Measurements from ENCODE around the gene DIP2B.

Gene DIP2B

DNA sequence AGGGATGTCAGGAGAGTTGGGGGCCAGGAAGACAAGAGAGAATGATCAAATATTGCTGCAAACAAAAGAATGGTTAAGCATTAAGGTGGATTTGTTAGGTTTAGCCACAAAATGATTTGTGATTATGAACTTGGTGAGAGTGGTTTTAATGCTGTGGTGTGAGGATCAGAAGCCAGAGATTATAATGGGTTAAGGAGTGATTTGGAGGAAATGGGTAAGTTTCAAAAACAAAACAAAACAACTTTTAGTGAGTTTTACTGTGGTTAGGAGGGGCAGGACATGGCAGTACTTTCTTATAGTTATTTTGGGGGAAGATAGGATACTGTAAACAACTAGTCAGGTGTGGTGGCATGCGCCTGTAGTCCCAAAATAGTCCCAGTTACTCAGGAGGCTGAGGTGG lies 24.0 kb downstream of the DIP2B start:
- H3K4me3 ChIP-seq (ENCODE audit: low read depth, low read length), result no peak overlapping the region

DNA sequence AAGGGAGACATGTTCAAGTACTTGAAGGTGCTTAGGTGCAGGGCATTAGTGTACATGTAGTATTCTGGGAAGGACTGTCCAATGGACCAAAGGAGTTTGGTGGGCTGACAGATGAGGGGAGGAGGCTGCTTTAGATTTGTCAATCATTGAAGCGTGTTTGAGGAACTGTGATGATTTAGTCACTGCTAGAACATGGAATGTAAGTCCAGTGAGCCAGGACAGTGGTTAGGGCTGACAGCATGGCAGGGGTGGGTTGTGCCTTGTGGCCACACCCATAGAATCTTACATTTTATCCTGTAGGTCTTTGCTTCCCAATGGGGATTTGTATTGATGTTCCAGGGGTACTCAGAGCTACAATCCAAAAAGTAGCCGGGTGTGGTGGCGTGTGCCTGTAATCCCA lies 24.6 kb downstream of the DIP2B start:
- no peak for DNase-seq (ENCODE audit: low read depth)
- TF ChIP-seq, protein P1, sequence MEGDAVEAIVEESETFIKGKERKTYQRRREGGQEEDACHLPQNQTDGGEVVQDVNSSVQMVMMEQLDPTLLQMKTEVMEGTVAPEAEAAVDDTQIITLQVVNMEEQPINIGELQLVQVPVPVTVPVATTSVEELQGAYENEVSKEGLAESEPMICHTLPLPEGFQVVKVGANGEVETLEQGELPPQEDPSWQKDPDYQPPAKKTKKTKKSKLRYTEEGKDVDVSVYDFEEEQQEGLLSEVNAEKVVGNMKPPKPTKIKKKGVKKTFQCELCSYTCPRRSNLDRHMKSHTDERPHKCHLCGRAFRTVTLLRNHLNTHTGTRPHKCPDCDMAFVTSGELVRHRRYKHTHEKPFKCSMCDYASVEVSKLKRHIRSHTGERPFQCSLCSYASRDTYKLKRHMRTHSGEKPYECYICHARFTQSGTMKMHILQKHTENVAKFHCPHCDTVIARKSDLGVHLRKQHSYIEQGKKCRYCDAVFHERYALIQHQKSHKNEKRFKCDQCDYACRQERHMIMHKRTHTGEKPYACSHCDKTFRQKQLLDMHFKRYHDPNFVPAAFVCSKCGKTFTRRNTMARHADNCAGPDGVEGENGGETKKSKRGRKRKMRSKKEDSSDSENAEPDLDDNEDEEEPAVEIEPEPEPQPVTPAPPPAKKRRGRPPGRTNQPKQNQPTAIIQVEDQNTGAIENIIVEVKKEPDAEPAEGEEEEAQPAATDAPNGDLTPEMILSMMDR (IDR thresholded peaks at IDR 0.05; ENCODE audit: low read depth, low read length, missing control alignments), result no peak
- no peak overlapping the region for H3K4me3 ChIP-seq (ENCODE audit: low read depth, low read length)

More for the DNA sequence above, 24.0 kb downstream of the DIP2B start:
- no peak for DNase-seq (ENCODE audit: low read depth)
- TF ChIP-seq, protein P1 (IDR thresholded peaks at IDR 0.05; ENCODE audit: low read depth, low read length, missing control alignments), result no peak

DNA sequence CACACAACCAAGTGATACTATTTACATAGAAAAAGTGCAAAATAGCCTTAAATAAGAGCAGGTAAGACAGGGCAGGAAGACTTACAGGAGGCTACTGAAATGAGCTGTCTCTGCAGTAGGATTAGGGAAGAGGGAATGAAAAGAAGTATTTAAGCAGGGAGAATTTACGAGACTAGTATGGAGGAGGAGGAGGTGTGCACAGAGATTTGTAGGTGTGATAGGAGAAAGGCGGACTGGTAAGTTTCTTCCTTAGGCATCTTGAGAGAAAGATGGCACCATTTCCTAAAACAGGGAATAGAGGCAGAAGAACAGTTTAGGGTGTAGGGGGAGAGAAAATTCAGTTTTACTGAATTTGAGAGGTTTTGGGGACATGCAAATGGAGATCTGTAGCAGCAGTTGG lies 25.7 kb downstream of the DIP2B start:
- no peak overlapping the region for H3K4me3 ChIP-seq (ENCODE audit: low read depth, low read length)
- TF ChIP-seq, protein P1 (IDR thresholded peaks at IDR 0.05; ENCODE audit: low read depth, low read length, missing control alignments), result no peak
- DNase-seq (ENCODE audit: low read depth), result no peak

DNA sequence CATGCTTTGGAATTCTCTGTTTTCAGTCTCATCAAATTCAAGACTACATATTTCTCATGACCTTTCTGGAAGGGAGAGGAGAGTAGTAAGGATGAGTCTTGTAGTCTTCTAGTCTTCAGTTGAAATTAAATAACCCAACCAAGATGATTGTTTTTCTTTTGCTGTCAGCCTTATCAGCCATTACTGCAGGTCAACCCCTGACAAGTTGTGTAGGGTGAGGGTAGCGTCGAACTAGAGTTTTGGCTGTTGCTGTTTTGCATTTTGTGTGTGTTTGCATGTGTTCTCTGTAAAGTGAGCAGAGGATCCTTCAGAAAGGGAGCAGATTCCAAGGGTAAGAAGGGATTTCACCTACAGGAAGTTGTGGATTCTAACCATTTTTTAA lies 28.4 kb downstream of the DIP2B start:
- no peak for DNase-seq (ENCODE audit: low read depth)
- TF ChIP-seq, protein P1 (IDR thresholded peaks at IDR 0.05; ENCODE audit: low read depth, low read length, missing control alignments), result no peak
- no peak overlapping the region for H3K4me3 ChIP-seq (ENCODE audit: low read depth, low read length)

DNA sequence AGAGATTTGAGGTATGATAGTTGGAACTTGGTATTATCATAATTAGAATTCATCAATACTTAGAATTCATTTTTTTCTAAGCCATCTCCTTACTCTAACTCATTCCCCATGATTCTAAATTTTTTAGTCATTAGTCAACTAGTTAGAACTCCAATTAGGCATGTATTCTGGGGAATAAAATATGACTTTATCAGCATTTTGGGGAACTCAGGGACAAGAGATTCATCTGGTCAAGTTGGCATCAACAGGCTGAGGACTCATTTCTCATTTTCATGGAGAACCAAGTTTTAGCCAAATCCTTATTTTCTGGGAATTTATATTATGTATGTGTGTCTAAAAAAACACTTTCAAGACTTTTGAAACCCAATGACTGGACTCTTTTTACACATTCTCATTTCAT lies 29.2 kb downstream of the DIP2B start:
- TF ChIP-seq, protein P1 (IDR thresholded peaks at IDR 0.05; ENCODE audit: low read depth, low read length, missing control alignments), result no peak
- no peak overlapping the region for H3K4me3 ChIP-seq (ENCODE audit: low read depth, low read length)
- no peak for DNase-seq (ENCODE audit: low read depth)

DNA sequence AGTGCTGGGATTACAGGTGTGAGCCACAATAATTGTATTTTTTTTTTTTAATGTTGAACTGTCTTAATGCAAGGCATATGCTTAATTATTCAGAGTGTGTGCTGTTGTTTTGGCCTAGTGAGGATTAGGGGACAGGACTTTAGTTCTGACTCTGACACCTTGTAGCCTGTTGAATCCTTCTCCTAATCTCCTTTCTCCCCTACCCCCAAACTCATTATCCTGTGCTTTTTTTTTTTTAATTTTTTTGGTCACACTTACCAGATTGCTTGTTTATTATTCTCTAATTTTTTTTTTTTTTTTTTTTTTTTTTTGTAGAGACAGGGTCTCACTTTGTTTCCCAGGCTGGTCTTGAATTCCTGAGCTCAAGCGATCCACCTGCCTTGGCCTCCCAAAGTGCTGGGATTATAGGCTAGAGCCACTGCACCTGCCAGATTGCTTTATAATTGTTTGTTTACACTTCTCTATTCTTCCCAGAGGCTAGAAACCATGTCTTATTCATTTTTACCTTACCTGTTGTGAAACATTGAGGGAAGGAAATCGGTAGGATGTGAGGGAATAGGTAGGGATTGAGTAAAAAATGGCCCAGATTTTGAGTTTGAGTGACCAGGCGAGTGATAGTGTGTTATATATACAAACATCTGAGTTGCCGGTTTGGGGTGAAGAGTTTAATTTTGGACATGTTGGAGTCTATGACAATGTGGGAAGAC lies 32.2 kb downstream of the DIP2B start:
- no peak overlapping the region for H3K4me3 ChIP-seq (ENCODE audit: low read depth, low read length)
- no peak for DNase-seq (ENCODE audit: low read depth)
- TF ChIP-seq, protein P1 (IDR thresholded peaks at IDR 0.05; ENCODE audit: low read depth, low read length, missing control alignments), result no peak

DNA sequence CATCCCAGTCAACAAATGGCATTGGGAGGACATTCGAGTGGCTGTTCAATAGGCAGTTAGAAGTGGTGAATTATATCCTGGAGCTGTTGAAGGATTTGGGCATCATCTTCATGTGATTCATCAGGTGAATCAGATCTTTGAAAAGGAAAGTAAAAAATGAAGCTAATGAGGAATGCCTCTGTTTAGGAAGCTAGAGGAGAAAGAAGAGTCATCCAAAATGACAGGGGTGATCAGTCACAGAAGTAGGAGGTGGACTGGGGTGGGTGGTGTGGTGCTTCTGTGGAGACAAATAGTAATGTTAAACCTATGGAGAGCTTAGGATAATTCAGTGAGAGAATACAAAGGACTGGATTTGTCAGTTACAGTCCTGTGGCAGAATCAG lies 32.7 kb downstream of the DIP2B start:
- no peak for DNase-seq (ENCODE audit: low read depth)
- TF ChIP-seq, protein P1 (IDR thresholded peaks at IDR 0.05; ENCODE audit: low read depth, low read length, missing control alignments), result no peak
- no peak overlapping the region for H3K4me3 ChIP-seq (ENCODE audit: low read depth, low read length)

Measured in GM12864 (cell line).